Stimulated activated CD4-positive, alpha-beta T cell treated with anti-CD3 and anti-CD28 coated beads, Interleukin-12 subunit alpha, Interleukin-12 subunit beta, amount 100 ng/mL, for 4 hours (primary cell): Measurements from ENCODE around the gene GLCCI1.
"Not testable (repeated sequence)": the region's sequence is repeated elsewhere in the genome, so short reads cannot be mapped to it uniquely, and the experiment has no call there.

Experiments
- DNase-seq: peaks from one replicate; pipeline ENCODE4 v3.0.0-alpha.2; 2020

GLCCI1 gene

GRCh38 chr7:8057566-8057965 is 89.0 kb downstream of the GLCCI1 start:
- no peak for DNase-seq

- no peak for DNase-seq
These were observed 89.7 kb downstream of the GLCCI1 start for GRCh38 chr7:8058322-8058721.

- DNase-seq = no peak
These were observed 90.3 kb downstream of the GLCCI1 start for GRCh38 chr7:8058852-8059251.

GRCh38 chr7:8060241-8060640 is 91.6 kb downstream of the GLCCI1 start:
- no peak for DNase-seq

- DNase-seq = not testable (repeated sequence)
These were observed 94.7 kb downstream of the GLCCI1 start for GRCh38 chr7:8063300-8063699.

GRCh38 chr7:8063706-8064297 is 95.2 kb downstream of the GLCCI1 start:
- DNase-seq = no peak

- no peak for DNase-seq
These were observed 96.2 kb downstream of the GLCCI1 start for GRCh38 chr7:8064828-8065227.

GRCh38 chr7:8065356-8065813 is 96.8 kb downstream of the GLCCI1 start:
- DNase-seq = no peak

- no peak for DNase-seq
These were observed 100.5 kb downstream of the GLCCI1 start for GRCh38 chr7:8068892-8069686.

- no peak for DNase-seq
These were observed 102.0 kb downstream of the GLCCI1 start for GRCh38 chr7:8070451-8071180.

- DNase-seq = no peak
These were observed 109.8 kb downstream of the GLCCI1 start for GRCh38 chr7:8078418-8078817.

GRCh38 chr7:8082762-8083161 is 114.2 kb downstream of the GLCCI1 start:
- no peak for DNase-seq

- DNase-seq = no peak
These were observed 116.2 kb downstream of the GLCCI1 start for GRCh38 chr7:8084836-8085235.

GRCh38 chr7:8085420-8085819 is 116.8 kb downstream of the GLCCI1 start:
- DNase-seq = no peak

GRCh38 chr7:8086239-8086638 is 117.6 kb downstream of the GLCCI1 start:
- DNase-seq = no peak

- no peak for DNase-seq
These were observed 120.6 kb downstream of the GLCCI1 start for GRCh38 chr7:8089036-8089780.

- no peak for DNase-seq
These were observed 123.5 kb downstream of the GLCCI1 start for GRCh38 chr7:8092140-8092539.

GRCh38 chr7:8094164-8095140 is 125.9 kb downstream of the GLCCI1 start:
- DNase-seq = no peak

GRCh38 chr7:8101292-8101691 is 132.7 kb downstream of the GLCCI1 start:
- not testable (repeated sequence) for DNase-seq

- no peak for DNase-seq
These were observed 134.7 kb downstream of the GLCCI1 start for GRCh38 chr7:8103282-8103681.

- no peak for DNase-seq
These were observed 137.0 kb downstream of the GLCCI1 start for GRCh38 chr7:8105449-8106095.
